HG02885 (cell line): ENCODE data around the gene RAPGEF2.
A peak's percentile ranks its signal among the peaks of the same experiment; 100 is the strongest.

Source experiments
- ATAC-seq: cut with Tn5 transposase; IDR thresholded peaks from one replicate; pipeline ENCODE4 v1.9.1; 2021; ENCODE audit warnings: mild to moderate bottlenecking; ENCODE audit not compliant: unreplicated experiment, poor library complexity

The RAPGEF2 gene

GRCh38 chr4:159129814-159130550 is 27.1 kb downstream of the RAPGEF2 start:
- no peak for ATAC-seq

DNA sequence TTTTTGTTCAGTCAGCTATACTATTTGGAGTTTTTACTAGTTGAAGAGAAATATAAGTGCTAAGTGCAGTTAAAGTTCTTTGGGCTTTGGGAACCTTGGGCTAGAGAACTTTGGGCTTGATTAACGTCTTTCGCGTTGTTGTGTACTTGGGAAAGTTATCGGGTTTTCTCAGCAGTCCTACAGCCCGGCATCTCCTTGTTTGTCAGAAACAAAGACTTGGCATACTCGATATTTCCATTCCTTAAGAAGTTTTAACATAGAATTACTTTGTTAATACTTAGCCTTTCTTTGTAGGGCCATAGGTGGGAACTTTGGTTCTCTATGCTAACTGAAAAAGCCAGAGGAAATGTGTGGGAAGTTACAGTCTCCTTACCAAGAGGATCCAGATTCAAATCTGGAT is 28.7 kb downstream of the RAPGEF2 start:
- ATAC-seq = no peak

GRCh38 chr4:159134429-159134828 is 31.6 kb downstream of the RAPGEF2 start:
- peak; percentile 47 for ATAC-seq

- no peak for ATAC-seq
Measured at GRCh38 chr4:159137176-159137575, 34.3 kb downstream of the RAPGEF2 start.

GRCh38 chr4:159138436-159138835 is 35.6 kb downstream of the RAPGEF2 start:
- no peak for ATAC-seq

DNA sequence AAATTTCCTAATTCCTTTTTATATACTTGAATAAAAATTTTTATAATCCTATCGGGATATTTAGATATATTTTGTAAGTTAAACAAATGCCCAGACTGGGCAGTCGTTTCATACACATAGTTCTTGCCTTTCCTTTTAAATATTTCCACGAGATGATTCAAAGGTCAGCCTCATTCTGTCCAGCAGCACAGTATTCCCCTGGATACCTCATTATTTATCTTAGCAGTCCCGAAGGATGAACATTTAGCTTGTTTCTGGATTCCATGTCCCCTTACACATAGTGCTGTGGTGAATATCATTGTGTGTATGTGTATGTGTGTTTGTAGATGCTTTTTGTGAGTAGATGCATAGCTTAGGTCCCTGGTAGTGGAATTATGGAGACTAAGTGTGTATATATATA is 38.3 kb downstream of the RAPGEF2 start:
- no peak for ATAC-seq

GRCh38 chr4:159142241-159142640 is 39.4 kb downstream of the RAPGEF2 start:
- no peak for ATAC-seq

DNA sequence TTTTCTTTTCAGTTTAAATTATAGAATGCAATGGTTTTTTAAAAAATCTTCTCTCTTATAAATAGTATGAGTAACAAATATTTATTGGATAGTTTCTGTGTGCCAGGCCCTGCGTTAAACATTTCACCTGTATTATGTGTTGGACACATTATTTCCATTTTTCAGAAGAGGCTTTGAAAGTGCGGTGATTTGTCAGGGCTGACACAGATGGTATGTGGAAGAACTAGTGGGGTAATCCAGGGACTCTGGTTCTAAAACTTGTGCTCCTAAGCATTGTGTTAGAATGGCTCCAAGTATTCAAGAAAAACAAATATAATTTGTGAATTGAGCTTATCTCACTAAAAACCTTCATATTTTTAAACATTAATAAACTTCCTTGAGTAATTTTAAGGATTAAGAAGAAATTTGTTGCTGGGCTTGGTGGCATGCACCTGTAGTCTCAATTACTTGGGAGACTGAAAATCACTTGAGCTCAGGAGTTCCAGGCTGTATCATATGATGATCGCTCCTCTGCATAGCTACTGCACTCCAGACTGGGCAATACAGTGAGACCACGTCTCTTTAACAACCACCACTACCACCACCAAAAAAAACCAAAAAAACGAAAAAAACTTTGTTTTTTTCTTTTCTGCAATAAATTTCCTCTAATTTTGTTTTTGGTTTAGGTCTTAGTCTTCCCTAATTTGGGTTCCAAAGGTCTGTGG is 40.0 kb downstream of the RAPGEF2 start:
- no peak for ATAC-seq

DNA sequence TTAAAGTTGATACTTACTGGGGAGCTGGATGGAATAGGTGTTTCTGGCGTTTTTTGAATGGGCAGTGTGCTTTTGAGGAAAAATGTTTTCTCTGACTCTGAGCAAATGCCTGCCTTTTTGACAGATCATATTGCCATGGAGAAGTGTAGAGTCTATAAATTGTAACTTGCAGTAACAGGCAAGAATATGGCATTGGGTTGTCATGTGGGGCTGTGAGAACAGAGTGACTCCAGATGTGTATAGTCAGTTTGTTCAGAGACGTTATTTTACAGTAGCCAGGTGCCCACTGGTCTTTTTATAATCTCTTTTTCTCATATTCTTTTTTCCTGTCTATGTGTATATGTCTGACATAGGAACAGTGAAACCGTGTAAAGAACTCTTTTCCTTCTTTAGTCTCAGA is 40.8 kb downstream of the RAPGEF2 start:
- no peak for ATAC-seq

DNA sequence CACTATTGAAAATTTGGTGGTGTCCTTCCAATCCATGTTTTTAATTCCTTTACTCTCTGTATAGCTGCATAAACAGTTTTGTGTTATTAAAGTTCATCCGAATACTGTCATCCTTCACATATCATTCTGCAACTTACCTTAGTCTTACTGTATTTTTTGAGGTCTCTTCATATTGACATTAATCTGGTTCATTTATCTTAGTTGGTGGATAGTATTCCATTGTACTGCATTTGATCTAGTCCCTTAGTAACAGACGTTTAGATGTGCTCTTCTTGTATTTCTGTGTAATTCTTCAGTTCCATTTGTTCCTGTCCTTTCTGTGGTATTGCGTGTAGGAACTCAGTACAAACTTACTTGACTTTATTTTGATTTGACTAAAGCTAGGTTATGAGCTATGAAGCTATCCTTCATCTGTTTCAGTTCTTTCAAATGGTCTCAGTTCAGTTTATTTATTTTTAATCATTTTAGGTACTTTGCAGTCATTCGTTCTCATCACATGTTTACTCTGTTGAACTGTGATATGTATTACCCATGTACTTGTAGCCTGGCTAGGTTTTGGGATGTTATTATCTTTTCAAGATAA is 41.3 kb downstream of the RAPGEF2 start:
- no peak for ATAC-seq

GRCh38 chr4:159145318-159145991 is 42.6 kb downstream of the RAPGEF2 start:
- no peak for ATAC-seq

DNA sequence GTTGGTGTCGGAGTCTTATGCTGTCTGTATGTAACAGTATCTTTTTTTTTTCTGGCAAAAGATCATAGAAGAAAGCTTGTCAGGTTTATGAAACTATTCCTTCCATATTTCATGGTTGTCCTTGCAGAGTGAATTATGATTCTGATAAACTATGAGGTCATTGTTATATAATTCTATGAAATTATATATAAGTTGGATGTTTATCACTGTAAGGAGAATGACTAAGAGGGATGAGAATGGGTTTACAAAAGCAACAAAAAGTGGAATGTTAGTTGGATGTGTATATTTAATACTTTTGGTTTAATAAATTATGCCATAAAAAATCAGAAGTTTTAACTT is 43.1 kb downstream of the RAPGEF2 start:
- ATAC-seq = no peak

GRCh38 chr4:159146488-159146887 is 43.6 kb downstream of the RAPGEF2 start:
- no peak for ATAC-seq

GRCh38 chr4:159148441-159148840 is 45.6 kb downstream of the RAPGEF2 start:
- ATAC-seq = no peak

DNA sequence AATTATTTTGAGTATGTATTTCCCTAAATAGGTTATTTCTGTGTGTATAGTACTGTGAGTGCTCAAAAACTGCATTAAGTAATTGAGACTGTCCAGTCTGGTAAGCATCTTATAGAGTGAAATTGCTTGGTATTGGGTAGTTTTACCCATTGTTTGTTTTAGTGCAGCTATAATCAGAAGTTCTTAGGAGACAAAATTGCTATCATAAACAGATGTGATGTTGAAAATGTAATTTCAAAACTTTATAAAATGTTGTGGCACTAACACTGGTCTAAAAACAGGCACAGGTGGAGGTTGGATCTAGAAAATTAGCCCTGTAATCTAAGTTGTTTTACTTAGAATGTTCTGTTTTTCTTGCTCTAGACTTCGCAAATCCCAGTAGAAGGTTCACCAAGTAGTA is 46.8 kb downstream of the RAPGEF2 start:
- ATAC-seq = no peak

DNA sequence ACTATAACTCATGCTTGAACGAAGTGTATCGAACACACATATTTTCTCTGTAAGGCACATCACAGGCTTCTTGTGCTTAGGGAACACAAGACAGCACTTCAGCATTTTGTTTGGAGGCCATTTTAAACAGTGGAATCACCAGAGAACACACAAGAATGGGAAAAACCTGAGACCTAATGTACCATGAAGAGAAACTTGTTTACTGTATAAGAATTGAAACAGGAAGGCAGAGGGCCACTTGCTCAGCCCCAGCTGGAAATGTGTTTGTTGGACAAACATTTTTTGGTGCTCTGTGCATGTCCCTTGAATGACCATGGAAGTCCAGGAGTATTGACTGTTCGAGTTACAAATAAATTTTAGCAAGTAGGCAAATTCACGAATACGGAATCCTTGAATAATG is 47.5 kb downstream of the RAPGEF2 start:
- ATAC-seq = no peak

DNA sequence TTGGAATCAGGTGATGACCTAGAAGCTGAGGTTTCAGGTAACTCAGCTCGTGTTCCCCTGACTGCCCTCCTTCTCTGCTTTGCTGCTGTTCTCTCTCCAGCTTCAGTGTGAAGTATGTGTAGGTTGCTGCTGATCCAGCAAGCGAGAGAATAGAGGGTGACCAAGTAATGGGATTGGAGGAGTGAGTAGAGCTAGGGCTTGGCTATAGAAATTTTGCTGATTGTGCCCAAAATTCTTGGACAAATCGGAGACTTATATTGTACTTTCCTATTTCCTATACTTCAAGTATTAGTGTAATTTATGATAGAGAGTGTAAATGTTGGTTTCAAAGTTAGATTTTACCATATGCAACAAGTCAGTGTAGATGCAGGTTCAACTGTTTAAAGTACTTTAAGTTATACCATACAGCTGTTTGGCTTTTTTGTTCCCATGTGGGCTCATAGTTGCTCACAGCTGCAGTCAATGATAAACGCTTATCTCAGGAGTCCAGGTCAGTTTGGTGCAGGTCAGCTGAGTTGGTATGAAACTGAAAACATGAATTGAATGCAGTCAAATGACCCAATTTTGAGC is 48.0 kb downstream of the RAPGEF2 start:
- peak; percentile 66 for ATAC-seq

GRCh38 chr4:159151689-159152088 is 48.8 kb downstream of the RAPGEF2 start:
- ATAC-seq = no peak

- ATAC-seq = no peak
Measured at GRCh38 chr4:159152181-159152580, 49.3 kb downstream of the RAPGEF2 start.

GRCh38 chr4:159153669-159154068 is 50.8 kb downstream of the RAPGEF2 start:
- no peak for ATAC-seq

DNA sequence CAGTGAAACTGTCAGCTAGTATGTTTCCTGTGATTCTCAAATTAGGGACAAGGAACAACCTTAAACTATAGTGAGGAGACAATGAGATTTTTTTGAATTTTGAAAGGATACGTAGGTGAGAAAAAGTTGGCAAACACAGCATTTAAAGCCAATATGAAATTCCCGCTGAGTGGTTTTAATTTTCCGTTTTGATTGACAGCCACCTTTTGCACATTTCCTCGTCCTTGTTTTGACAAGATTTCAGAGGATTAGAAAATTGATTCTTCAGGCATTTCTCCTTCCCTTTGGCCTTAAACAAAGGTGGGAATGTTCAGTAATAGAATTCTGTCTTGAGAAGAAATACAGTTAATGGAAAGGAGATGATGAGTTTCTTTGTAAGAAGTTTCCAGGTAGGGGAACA is 52.2 kb downstream of the RAPGEF2 start:
- no peak for ATAC-seq
